HepG2 (cell line): ENCODE measurements around the gene PAN3. TPM values are rescaled to one million over a fixed set of nuclear protein-coding genes. Genes with fewer than 3 reads are reported as not detected.
A peak's percentile ranks its signal among the peaks of the same experiment; 100 is the strongest.

ENCODE experiments used
- ATAC-seq: fragments of 200-7000 bp; cut with Tn5 transposase; 3 replicates; pipeline ENCODE4 v1.9.1; 2020; ENCODE audit warnings: mild to moderate bottlenecking, moderate library complexity
- BruUV-seq: library from RNA; stranded (reverse); fragments of 400-500 nt; replicated peaks from 2 replicates; lab custom pipeline; 2021; lab: Mats Ljungman, UMichigan
- CTCF ChIA-PET: fragments of 300-600 bp; formaldehyde crosslinking; extraction: SDS; loops from one replicate; lab custom pipeline; 2021; ENCODE audit warnings: low total read pairs, inconsistent platforms, low intra/inter-chr PET ratio; lab: Yijun Ruan, JAX
- POLR2A ChIA-PET: fragments of 350-600 bp; sonication (Branson Sonifier 250); formaldehyde crosslinking; loops from one replicate; lab custom pipeline; 2020; ENCODE audit warnings: antibody characterized with exemption, inconsistent platforms; lab: Yijun Ruan, JAX
- DNase-seq: peaks from one replicate; pipeline ENCODE4 v3.0.0-alpha.2; 2015; ENCODE audit warnings: low spot score
- FAIRE-seq: peaks from 3 replicates; lab custom pipeline; 2011; peaks lifted over from hg19 to GRCh38; lab: Jason Lieb, UNC
- H2AFZ ChIP-seq: one replicate; pipeline ENCODE4 v1.6.1; 2011; ENCODE audit warnings: low read length, inconsistent platforms
- H3K27ac ChIP-seq: fragments of 300-600 bp; 3 replicates; pipeline ENCODE4 v1.8.0; 2011; ENCODE audit warnings: mixed run types, mild to moderate bottlenecking, mixed read lengths, low read length, inconsistent platforms; ENCODE audit not compliant: insufficient read depth; ENCODE audit errors: extremely low read length
- H3K27me3 ChIP-seq, 2 experiments: fragments of 200-600 bp in 1 of 2; 2 replicates in 1 of 2; 3 replicates in 1 of 2; pipeline versions ENCODE4 v1.6.0 to v1.8.0; 2011; ENCODE audit warnings: low read length in 2 of 2, mild to moderate bottlenecking in 2 of 2, moderate library complexity in 2 of 2, inconsistent platforms in 1 of 2; ENCODE audit not compliant: insufficient read depth in 2 of 2, control insufficient read depth in 1 of 2
- H3K36me3 ChIP-seq, 2 experiments: fragments of 200-600 bp in 1 of 2; replicated peaks in 1 of 2; 2 replicates in 1 of 2; 3 replicates in 1 of 2; pipeline versions ENCODE4 v1.5.1 to v1.8.0; 2011; ENCODE audit warnings: low read length in 2 of 2, inconsistent platforms in 1 of 2; ENCODE audit not compliant: insufficient read depth in 2 of 2, control insufficient read depth in 1 of 2
- H3K4me1 ChIP-seq: 2 replicates; pipeline ENCODE4 v1.5.1; 2012; ENCODE audit warnings: low read length, inconsistent platforms; ENCODE audit not compliant: insufficient read depth
- H3K4me2 ChIP-seq: 2 replicates; pipeline ENCODE4 v1.6.0; 2011; ENCODE audit warnings: low read depth, low read length, inconsistent platforms
- H3K4me3 ChIP-seq, 3 experiments: fragments of 200-600 bp in 1 of 3; sonication (generic), shearing (Covaris generic) in 1 of 3; replicated peaks in 1 of 3; 2 replicates each; pipeline ENCODE4 v1.5.1; 2011 to 2016; ENCODE audit warnings: low read length in 3 of 3, inconsistent platforms in 2 of 3, low read depth in 2 of 3, mild to moderate bottlenecking in 2 of 3, control low read depth in 1 of 3, mixed read lengths in 1 of 3; ENCODE audit not compliant: insufficient read depth in 1 of 3
- H3K79me2 ChIP-seq: one replicate; pipeline ENCODE4 v1.6.1; 2011; ENCODE audit warnings: low read length, inconsistent platforms; ENCODE audit not compliant: insufficient read depth
- H3K9ac ChIP-seq: 2 replicates; pipeline ENCODE4 v1.6.0; 2011; ENCODE audit warnings: mild to moderate bottlenecking, low read depth, low read length, inconsistent platforms; ENCODE audit not compliant: insufficient read depth
- H3K9me3 ChIP-seq: 2 replicates; pipeline ENCODE4 v1.5.1; 2012; ENCODE audit warnings: mild to moderate bottlenecking, low read length
- H4K20me1 ChIP-seq: 2 replicates; pipeline ENCODE4 v1.6.0; 2011; ENCODE audit warnings: inconsistent platforms, mild to moderate bottlenecking, low read length, moderate library complexity; ENCODE audit not compliant: insufficient read depth
- ATF7 ChIP-seq, 2 experiments: fragments of 450-650 bp in 1 of 2; sonication (generic) in 1 of 2; formaldehyde crosslinking in 1 of 2; IDR thresholded peaks; 2 replicates each; pipeline versions ENCODE4 v1.4.0 to v1.6.1; 2016 to 2020; ENCODE audit warnings: antibody characterized with exemption in 1 of 2, mild to moderate bottlenecking in 1 of 2, missing genetic modification reagents in 1 of 2
- PITX1 ChIP-seq: sonication (generic); formaldehyde crosslinking; IDR thresholded peaks from 2 replicates; pipeline ENCODE4 v1.5.1; 2020; ENCODE audit warnings: mild to moderate bottlenecking, missing genetic modification reagents
- THAP11 ChIP-seq: IDR thresholded peaks from 2 replicates; pipeline ENCODE4 v1.6.1; 2016; ENCODE audit warnings: missing biosample characterization, missing genetic modification reagents
- ZSCAN22 ChIP-seq: sonication (generic); formaldehyde crosslinking; IDR thresholded peaks from 2 replicates; pipeline ENCODE4 v1.4.0; 2020; ENCODE audit warnings: mild to moderate bottlenecking, missing genetic modification reagents
- WGBS: methylation state at CpG from one replicate; pipeline ENCODE4 v1.1.6; 2017; ENCODE audit warnings: low lambda C conversion rate; 5-methylcytosine and 5-hydroxymethylcytosine counted together
- in situ Hi-C: cut with HindIII; loops from 2 replicates; pipeline ENCODE4 v1.10.0; 2017; ENCODE audit warnings: low pct_unique_long_range_greater_than_20kb; ENCODE audit not compliant: extremely low pct_ligation_motif_present
- intact Hi-C: fragments of 100-400 bp; cut with micrococcal nuclease; formaldehyde crosslinking; loops from one replicate; pipeline ENCODE4 v1.10.0; 2022; ENCODE audit not compliant: unreplicated experiment
- polyA plus RNA-seq, 8 experiments: library from polyadenylated mRNA; depleted of rRNA in 3 of 8; stranded (reverse) in 7 of 8; unstranded in 1 of 8; fragments of >200 nt; fragmentation: Illumina TruSeq in 4 of 8; extraction: Trizol in 4 of 8; gene quantifications; 2 replicates each; pipeline versions ENCODE4 v1.2.1 to v1.2.3, GENCODE V29; 2011 to 2016; ENCODE audit warnings: low read depth in 4 of 8, missing spikeins in 1 of 8, mixed read lengths in 1 of 8; ENCODE audit not compliant: insufficient read depth in 1 of 8
- total RNA-seq, 5 experiments: library from RNA; depleted of rRNA; stranded (reverse); fragments of >200 nt; fragmentation: Illumina TruSeq; extraction: Trizol; gene quantifications; 2 replicates each; pipeline ENCODE4 v1.2.3, GENCODE V29; 2016; ENCODE audit warnings: low read depth in 1 of 5
- TF ChIP-seq, protein P1 (sequence below): sonication (generic); formaldehyde crosslinking; IDR thresholded peaks from 2 replicates; pipeline ENCODE4 v1.4.0; 2020; ENCODE audit warnings: missing genetic modification reagents, borderline replicate concordance
- TF ChIP-seq, protein P2 (sequence below): sonication (generic); formaldehyde crosslinking; IDR thresholded peaks from 2 replicates; pipeline ENCODE4 v1.4.0; 2020; ENCODE audit warnings: missing genetic modification reagents

Gene PAN3
- total and polyA plus RNA-seq, 2 of the 13 experiments (the other 11 are each of a cell fraction or from before 2014, with no cell fraction given), result 9.7 to 10.6 TPM

GRCh38 chr13:28161370-28161769 is 23.0 kb downstream of the PAN3 start:
- DNase-seq, result peak; percentile 68
- TF ChIP-seq ZSCAN22 (no peak), ATF7 (IDR thresholded peaks at IDR 0.05) (peak; percentile 82), ATF7 (CRISPR knock-in tag; IDR thresholded peaks at IDR 0.05) (no peak), PITX1 (CRISPR knock-in tag) (0 out of 2 replicates have a peak, but pooled peaks have one; percentile 45), THAP11 (CRISPR knock-in tag) (no peak)
- TF ChIP-seq, protein P1, sequence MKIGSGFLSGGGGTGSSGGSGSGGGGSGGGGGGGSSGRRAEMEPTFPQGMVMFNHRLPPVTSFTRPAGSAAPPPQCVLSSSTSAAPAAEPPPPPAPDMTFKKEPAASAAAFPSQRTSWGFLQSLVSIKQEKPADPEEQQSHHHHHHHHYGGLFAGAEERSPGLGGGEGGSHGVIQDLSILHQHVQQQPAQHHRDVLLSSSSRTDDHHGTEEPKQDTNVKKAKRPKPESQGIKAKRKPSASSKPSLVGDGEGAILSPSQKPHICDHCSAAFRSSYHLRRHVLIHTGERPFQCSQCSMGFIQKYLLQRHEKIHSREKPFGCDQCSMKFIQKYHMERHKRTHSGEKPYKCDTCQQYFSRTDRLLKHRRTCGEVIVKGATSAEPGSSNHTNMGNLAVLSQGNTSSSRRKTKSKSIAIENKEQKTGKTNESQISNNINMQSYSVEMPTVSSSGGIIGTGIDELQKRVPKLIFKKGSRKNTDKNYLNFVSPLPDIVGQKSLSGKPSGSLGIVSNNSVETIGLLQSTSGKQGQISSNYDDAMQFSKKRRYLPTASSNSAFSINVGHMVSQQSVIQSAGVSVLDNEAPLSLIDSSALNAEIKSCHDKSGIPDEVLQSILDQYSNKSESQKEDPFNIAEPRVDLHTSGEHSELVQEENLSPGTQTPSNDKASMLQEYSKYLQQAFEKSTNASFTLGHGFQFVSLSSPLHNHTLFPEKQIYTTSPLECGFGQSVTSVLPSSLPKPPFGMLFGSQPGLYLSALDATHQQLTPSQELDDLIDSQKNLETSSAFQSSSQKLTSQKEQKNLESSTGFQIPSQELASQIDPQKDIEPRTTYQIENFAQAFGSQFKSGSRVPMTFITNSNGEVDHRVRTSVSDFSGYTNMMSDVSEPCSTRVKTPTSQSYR, result peak; percentile 73
- TF ChIP-seq, protein P2, sequence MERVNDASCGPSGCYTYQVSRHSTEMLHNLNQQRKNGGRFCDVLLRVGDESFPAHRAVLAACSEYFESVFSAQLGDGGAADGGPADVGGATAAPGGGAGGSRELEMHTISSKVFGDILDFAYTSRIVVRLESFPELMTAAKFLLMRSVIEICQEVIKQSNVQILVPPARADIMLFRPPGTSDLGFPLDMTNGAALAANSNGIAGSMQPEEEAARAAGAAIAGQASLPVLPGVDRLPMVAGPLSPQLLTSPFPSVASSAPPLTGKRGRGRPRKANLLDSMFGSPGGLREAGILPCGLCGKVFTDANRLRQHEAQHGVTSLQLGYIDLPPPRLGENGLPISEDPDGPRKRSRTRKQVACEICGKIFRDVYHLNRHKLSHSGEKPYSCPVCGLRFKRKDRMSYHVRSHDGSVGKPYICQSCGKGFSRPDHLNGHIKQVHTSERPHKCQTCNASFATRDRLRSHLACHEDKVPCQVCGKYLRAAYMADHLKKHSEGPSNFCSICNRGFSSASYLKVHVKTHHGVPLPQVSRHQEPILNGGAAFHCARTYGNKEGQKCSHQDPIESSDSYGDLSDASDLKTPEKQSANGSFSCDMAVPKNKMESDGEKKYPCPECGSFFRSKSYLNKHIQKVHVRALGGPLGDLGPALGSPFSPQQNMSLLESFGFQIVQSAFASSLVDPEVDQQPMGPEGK (CRISPR knock-in tag), result peak; percentile 16; the same call in 1 of the 2 replicates

More at GRCh38 chr13:28161370-28161769, 23.0 kb downstream of the PAN3 start:
- no TSS peak for BruUV-seq
- H3K4me3 ChIP-seq, result no peak overlapping the region
- peaks cover 47% of the 10 kb centered on the region for H3K79me2 ChIP-seq
- peak overlapping the region; percentile 32; the same call in 1 of the 2 replicates for H3K4me2 ChIP-seq
- FAIRE-seq, result no peak
- H3K36me3 ChIP-seq, result no peaks in the 10 kb centered on the region
- H3K9me3 ChIP-seq, result no peaks in the 10 kb centered on the region
- H2AFZ ChIP-seq, result no peak overlapping the region
- H3K9ac ChIP-seq, result no peak overlapping the region
- peaks cover 29% of the 10 kb centered on the region for H4K20me1 ChIP-seq
- POLR2A ChIA-PET, result no interaction called here
- WGBS, result 23% methylated on average over 1 of the region's 1 CpG
- peak overlapping the region; percentile 37 for H3K27ac ChIP-seq
- peaks cover 12% of the 10 kb centered on the region for H3K4me1 ChIP-seq
- H3K27me3 ChIP-seq, result no peaks in the 10 kb centered on the region
- CTCF ChIA-PET, result no interaction called here
- peak; percentile 61 for ATAC-seq
- intact Hi-C loops, result no loop called here
- in situ Hi-C loops, result no loop called here
